Astrocyte of the spinal cord (primary cell): Measurements from ENCODE around the gene RUBCN.
A peak's percentile ranks its signal among the peaks of the same experiment; 100 is the strongest.
"Not testable (repeated sequence)": the region's sequence is repeated elsewhere in the genome, so short reads cannot be mapped to it uniquely, and the experiment has no call there.

ENCODE experiments used
- DNase-seq: peaks from one replicate; pipeline ENCODE4 v3.0.0; 2011; ENCODE audit warnings: low read depth, low spot score
- H3K4me3 ChIP-seq: 2 replicates; pipeline ENCODE4 v1.5.1; 2011; ENCODE audit warnings: low read depth, mild to moderate bottlenecking, low read length, moderate library complexity
- CTCF ChIP-seq: IDR thresholded peaks from 2 replicates; pipeline ENCODE4 v1.5.1; 2012; ENCODE audit warnings: low read depth, mild to moderate bottlenecking, low read length, inconsistent platforms
- in situ Hi-C: cut with HindIII; loops from 2 replicates; pipeline ENCODE4 v1.10.0; 2017; ENCODE audit warnings: low sequenced_read_pairs

Gene RUBCN

GRCh38 chr3:197675951-197676350, 60.8 kb downstream of the RUBCN start:
- TF ChIP-seq CTCF = no peak
- H3K4me3 ChIP-seq = no peak overlapping the region
- DNase-seq = no peak
- in situ Hi-C loops = no loop called here

GRCh38 chr3:197675563-197675860, 61.2 kb downstream of the RUBCN start:
- in situ Hi-C loops = no loop called here
- H3K4me3 ChIP-seq = no peak overlapping the region

GRCh38 chr3:197674741-197675562, 61.8 kb downstream of the RUBCN start:
- H3K4me3 ChIP-seq = no peak overlapping the region
- no peak for DNase-seq
- no peak for TF ChIP-seq CTCF
- in situ Hi-C loops = no loop called here

More at GRCh38 chr3:197675563-197675860, 61.2 kb downstream of the RUBCN start:
- no peak for DNase-seq
- TF ChIP-seq CTCF = no peak

GRCh38 chr3:197673170-197673569, 63.5 kb downstream of the RUBCN start:
- no peak overlapping the region for H3K4me3 ChIP-seq
- in situ Hi-C loops = no loop called here
- TF ChIP-seq CTCF = no peak
- no peak for DNase-seq

GRCh38 chr3:197670361-197670760, 66.3 kb downstream of the RUBCN start:
- no peak for TF ChIP-seq CTCF
- no peak overlapping the region for H3K4me3 ChIP-seq

GRCh38 chr3:197667968-197668367, 68.7 kb downstream of the RUBCN start:
- in situ Hi-C loops = no loop called here
- TF ChIP-seq CTCF = no peak
- no peak for DNase-seq
- no peak overlapping the region for H3K4me3 ChIP-seq

More at GRCh38 chr3:197670361-197670760, 66.3 kb downstream of the RUBCN start:
- no peak for DNase-seq
- in situ Hi-C loops = no loop called here

GRCh38 chr3:197667293-197667692, 69.4 kb downstream of the RUBCN start:
- H3K4me3 ChIP-seq, DNase-seq, in situ Hi-C loops: not testable (repeated sequence)

GRCh38 chr3:197666221-197666842, 70.4 kb downstream of the RUBCN start:
- H3K4me3 ChIP-seq, DNase-seq, in situ Hi-C loops: not testable (repeated sequence)

GRCh38 chr3:197665549-197665948, 71.2 kb downstream of the RUBCN start:
- DNase-seq, in situ Hi-C loops, H3K4me3 ChIP-seq: not testable (repeated sequence)

GRCh38 chr3:197665142-197665491, 71.6 kb downstream of the RUBCN start:
- DNase-seq, in situ Hi-C loops: not testable (repeated sequence)
- peak overlapping the region; percentile 15 for H3K4me3 ChIP-seq
